ENCODE results near the gene HUNK.

HUNK gene

DNA sequence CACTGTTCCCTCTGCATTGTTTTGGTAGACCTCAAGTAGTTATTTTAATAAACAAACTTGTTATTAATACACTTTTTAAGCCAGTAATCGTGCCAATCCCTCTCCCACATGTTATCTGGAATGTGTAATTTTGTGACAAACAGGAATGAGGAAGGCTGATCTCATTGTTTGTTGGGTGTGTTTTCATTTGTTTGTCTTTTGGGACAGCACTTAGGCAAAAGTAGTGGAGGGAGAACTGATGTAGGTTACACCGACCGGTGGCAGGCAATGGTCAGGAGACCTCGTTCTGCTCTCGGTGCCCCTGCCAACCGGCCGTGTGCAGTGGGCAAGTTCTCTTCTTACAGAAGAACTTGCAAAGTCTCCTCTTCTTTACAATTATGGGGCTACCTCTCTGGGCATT lies 99.8 kb downstream of the HUNK start:
- ChIA-PET POLR2A (no interaction called here), CTCF (no interaction called here)
- TF ChIP-seq HDGF (IDR thresholded peaks at IDR 0.05; ENCODE audit: borderline replicate concordance) (no peak), SUZ12 (IDR thresholded peaks at IDR 0.05) (no peak), ARNT (IDR thresholded peaks at IDR 0.05) (no peak), BHLHE40 (IDR thresholded peaks at IDR 0.05; ENCODE audit: borderline replicate concordance) (no peak), FOXK2 (IDR thresholded peaks at IDR 0.05) (no peak), NFRKB (IDR thresholded peaks at IDR 0.05) (no peak)
- DNase-seq (ENCODE audit: extremely low spot score) = no peak

DNA sequence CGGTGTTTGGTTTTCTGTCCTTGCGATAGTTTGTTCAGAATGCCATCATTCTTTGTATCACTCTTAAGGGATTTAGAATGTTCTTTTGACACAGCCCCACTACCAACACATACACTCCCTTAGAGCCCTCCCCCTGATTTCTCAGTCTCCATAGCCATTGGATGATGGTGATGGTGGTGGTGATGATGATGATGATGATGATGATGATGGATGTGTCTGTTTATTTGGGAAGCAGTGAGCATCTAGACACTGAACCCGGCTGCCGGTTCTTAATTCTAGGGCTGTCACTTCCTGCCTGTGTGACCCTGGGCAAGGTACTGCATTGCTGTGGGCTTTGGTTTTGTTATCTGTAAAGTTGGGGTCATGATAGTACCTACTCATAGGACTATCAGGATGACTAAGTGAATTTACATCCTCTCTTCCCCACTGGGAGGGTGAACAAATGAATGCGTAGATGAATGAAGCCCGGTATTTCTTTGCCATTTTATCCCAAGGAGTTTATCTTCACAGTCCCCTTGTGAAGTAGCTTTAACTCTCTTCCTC lies 100.7 kb downstream of the HUNK start:
- POLR2A ChIA-PET = no interaction called here
- TF ChIP-seq CTBP1 (IDR thresholded peaks at IDR 0.05; ENCODE audit: borderline replicate concordance) (no peak), NFRKB (IDR thresholded peaks at IDR 0.05) (no peak), FOXA1 (IDR thresholded peaks at IDR 0.05) (no peak), FOXK2 (IDR thresholded peaks at IDR 0.05) (no peak), BHLHE40 (IDR thresholded peaks at IDR 0.05; ENCODE audit: borderline replicate concordance) (no peak), TARDBP (IDR thresholded peaks at IDR 0.05) (no peak), ARNT (IDR thresholded peaks at IDR 0.05) (no peak), FOXM1 (IDR thresholded peaks at IDR 0.05; ENCODE audit: borderline replicate concordance) (no peak), SP1 (IDR thresholded peaks at IDR 0.05) (no peak), ZNF384 (IDR thresholded peaks at IDR 0.05) (no peak), LEF1 (IDR thresholded peaks at IDR 0.05; ENCODE audit: borderline replicate concordance) (no peak), SUZ12 (IDR thresholded peaks at IDR 0.05) (no peak), L3MBTL2 (conservative IDR thresholded peaks at IDR 0.05) (no peak), ELF4 (IDR thresholded peaks at IDR 0.05) (no peak), HDGF (IDR thresholded peaks at IDR 0.05; ENCODE audit: borderline replicate concordance) (no peak)
- TF ChIP-seq, protein P1, sequence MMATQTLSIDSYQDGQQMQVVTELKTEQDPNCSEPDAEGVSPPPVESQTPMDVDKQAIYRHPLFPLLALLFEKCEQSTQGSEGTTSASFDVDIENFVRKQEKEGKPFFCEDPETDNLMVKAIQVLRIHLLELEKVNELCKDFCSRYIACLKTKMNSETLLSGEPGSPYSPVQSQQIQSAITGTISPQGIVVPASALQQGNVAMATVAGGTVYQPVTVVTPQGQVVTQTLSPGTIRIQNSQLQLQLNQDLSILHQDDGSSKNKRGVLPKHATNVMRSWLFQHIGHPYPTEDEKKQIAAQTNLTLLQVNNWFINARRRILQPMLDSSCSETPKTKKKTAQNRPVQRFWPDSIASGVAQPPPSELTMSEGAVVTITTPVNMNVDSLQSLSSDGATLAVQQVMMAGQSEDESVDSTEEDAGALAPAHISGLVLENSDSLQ (IDR thresholded peaks at IDR 0.05) = no peak
- no peak for DNase-seq (ENCODE audit: extremely low spot score)
- CTCF ChIA-PET = no interaction called here

DNA sequence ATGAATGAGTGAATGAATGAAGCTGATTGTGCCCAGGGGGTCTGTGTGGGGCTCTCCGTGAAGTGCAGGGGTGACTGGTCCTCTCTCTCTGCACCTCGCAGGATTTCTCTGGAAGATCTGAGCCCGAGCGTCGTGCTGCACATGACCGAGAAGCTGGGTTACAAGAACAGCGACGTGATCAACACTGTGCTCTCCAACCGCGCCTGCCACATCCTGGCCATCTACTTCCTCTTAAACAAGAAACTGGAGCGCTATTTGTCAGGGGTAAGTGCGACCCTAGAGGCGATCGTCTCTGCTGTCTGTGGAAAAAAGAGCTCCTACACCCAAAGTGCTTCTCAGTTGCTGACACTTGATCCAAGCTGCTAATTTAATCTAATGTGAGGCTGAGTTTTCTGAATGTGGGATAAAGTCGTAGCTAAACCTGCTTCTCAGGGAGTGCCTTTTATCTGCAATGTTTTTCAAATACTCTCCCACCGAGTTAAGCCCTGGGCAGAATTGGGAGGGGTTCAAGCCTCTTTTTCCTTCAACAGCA lies 101.7 kb downstream of the HUNK start:
- ChIA-PET POLR2A (no interaction called here), CTCF (interaction anchor here (0.6 kb wide), 1 partner anchor 38 kb away, joined by 3 read pairs; no protein-coding TSS in a partner anchor)
- no peak for DNase-seq (ENCODE audit: extremely low spot score)
- TF ChIP-seq FOXM1 (IDR thresholded peaks at IDR 0.05; ENCODE audit: borderline replicate concordance) = no peak
- no peak for TF ChIP-seq ARNT (IDR thresholded peaks at IDR 0.05)

DNA sequence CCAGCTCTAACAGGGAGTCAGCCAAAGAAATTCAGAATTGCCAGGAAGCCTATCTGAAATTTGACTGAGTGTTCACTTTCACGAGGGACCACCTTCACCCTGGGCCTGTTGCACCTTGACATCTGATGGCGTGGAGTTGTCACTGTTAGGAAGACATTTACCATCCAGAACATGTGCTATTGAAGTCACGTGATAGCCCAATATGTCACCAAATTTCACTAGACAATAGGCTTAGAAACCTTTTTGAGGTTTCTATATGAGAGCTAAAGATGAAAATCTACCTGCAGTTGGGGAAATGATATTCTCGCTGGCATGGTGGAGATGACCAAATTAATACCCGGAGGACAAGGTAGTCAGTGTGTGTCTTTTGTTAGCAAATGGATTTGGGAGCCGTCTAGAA lies 102.7 kb downstream of the HUNK start:
- ChIA-PET POLR2A (no interaction called here), CTCF (no interaction called here)
- DNase-seq (ENCODE audit: extremely low spot score) = no peak
- TF ChIP-seq SUZ12 (IDR thresholded peaks at IDR 0.05) (no peak), SP1 (IDR thresholded peaks at IDR 0.05) (no peak)

DNA sequence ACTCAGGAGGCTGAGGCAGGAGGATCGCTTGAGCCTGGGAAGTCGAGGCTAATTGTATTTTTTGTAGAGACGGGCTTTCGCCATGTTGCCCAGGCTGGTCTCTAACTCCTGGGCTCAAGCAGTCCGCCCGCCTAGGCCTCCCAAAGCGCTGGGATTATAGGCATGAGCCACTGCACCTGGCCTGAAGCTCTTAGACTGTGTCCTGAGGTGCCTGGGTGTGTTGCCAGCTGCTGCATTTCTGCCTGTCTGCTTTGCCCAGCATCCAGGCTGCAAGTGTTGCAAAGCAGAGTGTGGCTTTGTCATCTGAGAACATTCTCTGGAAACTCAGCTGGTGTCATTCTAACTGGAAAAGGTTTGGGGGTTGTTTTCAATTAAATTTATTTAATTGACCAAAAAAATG lies 105.0 kb downstream of the HUNK start:
- no peak for DNase-seq (ENCODE audit: extremely low spot score)
- POLR2A ChIA-PET = no interaction called here
- CTCF ChIA-PET = no interaction called here
- TF ChIP-seq FOXK2 (IDR thresholded peaks at IDR 0.05) = no peak
- TF ChIP-seq L3MBTL2 (conservative IDR thresholded peaks at IDR 0.05) = no peak
- TF ChIP-seq, protein P1 (IDR thresholded peaks at IDR 0.05) = no peak
- TF ChIP-seq LEF1 (IDR thresholded peaks at IDR 0.05; ENCODE audit: borderline replicate concordance) = no peak
- TF ChIP-seq NFRKB (IDR thresholded peaks at IDR 0.05) = no peak
- TF ChIP-seq ELF4 (IDR thresholded peaks at IDR 0.05) = no peak
- no peak for TF ChIP-seq SP1 (IDR thresholded peaks at IDR 0.05)
- no peak for TF ChIP-seq CTBP1 (IDR thresholded peaks at IDR 0.05; ENCODE audit: borderline replicate concordance)

DNA sequence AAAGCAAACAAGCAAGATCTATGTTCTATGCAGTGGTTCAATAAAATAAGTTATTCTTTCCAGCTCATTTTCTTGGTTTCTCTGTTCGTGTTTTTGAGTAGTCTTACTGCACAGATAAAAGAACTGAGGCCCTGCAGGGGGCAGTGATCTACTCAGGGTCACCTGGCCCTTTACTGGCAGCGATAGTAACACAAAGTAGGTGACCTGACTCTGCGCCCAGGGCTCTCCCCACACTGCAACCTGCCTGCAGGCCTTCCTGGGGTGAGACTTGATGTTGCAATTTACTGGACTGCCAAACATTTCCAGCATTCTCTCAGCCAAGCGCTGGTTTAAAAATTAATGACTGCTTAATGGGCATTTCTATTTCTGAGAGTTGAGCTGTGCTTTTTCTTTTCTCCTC lies 110.3 kb downstream of the HUNK start:
- TF ChIP-seq ARNT (IDR thresholded peaks at IDR 0.05) = no peak
- no peak for TF ChIP-seq ZNF384 (IDR thresholded peaks at IDR 0.05)
- no peak for TF ChIP-seq LEF1 (IDR thresholded peaks at IDR 0.05; ENCODE audit: borderline replicate concordance)
- no peak for TF ChIP-seq ELF4 (IDR thresholded peaks at IDR 0.05)
- no peak for TF ChIP-seq HDGF (IDR thresholded peaks at IDR 0.05; ENCODE audit: borderline replicate concordance)
- TF ChIP-seq FOXA1 (IDR thresholded peaks at IDR 0.05) = no peak
- TF ChIP-seq NFRKB (IDR thresholded peaks at IDR 0.05) = no peak
- ChIA-PET CTCF (no interaction called here), POLR2A (no interaction called here)
- no peak for DNase-seq (ENCODE audit: extremely low spot score)

DNA sequence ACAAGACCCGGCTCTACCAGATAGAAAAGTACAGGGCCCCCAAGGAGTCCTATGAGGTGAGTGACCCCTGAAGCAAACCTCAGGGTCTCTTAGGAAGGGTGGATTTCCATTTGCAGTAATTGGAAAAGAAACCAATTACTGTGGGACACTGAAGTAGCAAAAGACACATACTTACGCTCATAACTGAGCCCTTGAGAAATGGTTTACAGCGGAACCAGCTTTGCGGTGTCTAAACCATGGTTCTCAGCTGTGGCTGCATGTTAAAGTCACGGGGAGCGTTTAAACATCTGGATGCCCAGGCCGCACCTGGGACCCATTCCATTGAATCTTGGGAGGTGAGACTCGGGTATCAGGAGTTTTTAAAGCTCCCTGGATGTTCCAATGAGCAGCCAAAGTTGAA lies 110.7 kb downstream of the HUNK start:
- no peak for TF ChIP-seq ZNF384 (IDR thresholded peaks at IDR 0.05)
- no peak for TF ChIP-seq BHLHE40 (IDR thresholded peaks at IDR 0.05; ENCODE audit: borderline replicate concordance)
- no peak for TF ChIP-seq FOXK2 (IDR thresholded peaks at IDR 0.05)
- no peak for TF ChIP-seq ARNT (IDR thresholded peaks at IDR 0.05)
- TF ChIP-seq SP1 (IDR thresholded peaks at IDR 0.05) = no peak
- no peak for TF ChIP-seq NFRKB (IDR thresholded peaks at IDR 0.05)
- TF ChIP-seq TARDBP (IDR thresholded peaks at IDR 0.05) = no peak
- no peak for TF ChIP-seq CTBP1 (IDR thresholded peaks at IDR 0.05; ENCODE audit: borderline replicate concordance)
- no peak for TF ChIP-seq ELF4 (IDR thresholded peaks at IDR 0.05)
- TF ChIP-seq L3MBTL2 (conservative IDR thresholded peaks at IDR 0.05) = no peak
- TF ChIP-seq FOXA1 (IDR thresholded peaks at IDR 0.05) = no peak
- TF ChIP-seq FOXM1 (IDR thresholded peaks at IDR 0.05; ENCODE audit: borderline replicate concordance) = no peak
- no peak for TF ChIP-seq LEF1 (IDR thresholded peaks at IDR 0.05; ENCODE audit: borderline replicate concordance)
- TF ChIP-seq, protein P1 (IDR thresholded peaks at IDR 0.05) = no peak
- POLR2A ChIA-PET = no interaction called here
- no peak for DNase-seq (ENCODE audit: extremely low spot score)
- CTCF ChIA-PET = no interaction called here
